Measurements from ENCODE around the gene INSL3.

GRCh38 chr19:17835182-17836006 lies 14.1 kb upstream of the INSL3 start:
- TF ChIP-seq CTCF (conservative IDR thresholded peaks at IDR 0.05) (no peak), EZH2 (IDR thresholded peaks at IDR 0.05; ENCODE audit: low read depth) (no peak)

All from PC-9 (cell line).